CD14-positive monocyte (primary cell): ENCODE results near the gene PFKFB4. TPM values are rescaled to one million over a fixed set of nuclear protein-coding genes. Genes with fewer than 3 reads are reported as not detected.
A peak's percentile ranks its signal among the peaks of the same experiment; 100 is the strongest.

ENCODE experiments used
- DNase-seq, 3 donors: peaks; one replicate each; pipeline ENCODE4 v3.0.0-alpha.2; 2011 to 2022
- H2AFZ ChIP-seq: 2 replicates; pipeline ENCODE4 v1.6.0; 2012; ENCODE audit warnings: mild to moderate bottlenecking, low read depth, low read length, inconsistent platforms; ENCODE audit not compliant: insufficient read depth, poor library complexity, severe bottlenecking
- H3K27ac ChIP-seq, 2 donors: 1 replicate in 1 of 2; 2 replicates in 1 of 2; pipeline ENCODE4 v1.5.1; 2012 to 2013; ENCODE audit warnings: low read length in 2 of 2, control low read depth in 1 of 2, inconsistent platforms in 1 of 2, low read depth in 1 of 2, mild to moderate bottlenecking in 1 of 2
- H3K27me3 ChIP-seq, 2 donors: one replicate each; pipeline versions ENCODE4 v1.6.0 to v1.6.1; 2011 to 2013; ENCODE audit warnings: low read length in 2 of 2; ENCODE audit not compliant: control insufficient read depth in 2 of 2, insufficient read depth in 2 of 2
- H3K36me3 ChIP-seq, 2 donors: replicated peaks in 1 of 2; 1 replicate in 1 of 2; 2 replicates in 1 of 2; pipeline versions ENCODE4 v1.5.1 to v1.6.1; 2012 to 2013; ENCODE audit warnings: low read length in 2 of 2, control low read depth in 1 of 2, inconsistent platforms in 1 of 2, mild to moderate bottlenecking in 1 of 2; ENCODE audit not compliant: insufficient read depth in 2 of 2, control insufficient read depth in 1 of 2
- H3K4me1 ChIP-seq, 2 donors: 1 replicate in 1 of 2; 2 replicates in 1 of 2; pipeline versions ENCODE4 v1.5.1 to v1.6.1; 2012 to 2013; ENCODE audit warnings: low read length in 2 of 2, control low read depth in 1 of 2, inconsistent platforms in 1 of 2, mild to moderate bottlenecking in 1 of 2, moderate library complexity in 1 of 2; ENCODE audit not compliant: insufficient read depth in 2 of 2, control insufficient read depth in 1 of 2
- H3K4me2 ChIP-seq: replicated peaks from 2 replicates; pipeline ENCODE3; 2012; ENCODE audit warnings: low read length, moderate library complexity, mild to moderate bottlenecking; ENCODE audit not compliant: poor library complexity, severe bottlenecking; ENCODE audit errors: extremely low read depth
- H3K4me3 ChIP-seq, 3 experiments: fragments of 200-600 bp in 1 of 3; sonication (generic) in 1 of 3; replicated peaks in 1 of 3; 1 replicate in 2 of 3; 2 replicates in 1 of 3; pipeline ENCODE4 v1.5.1; 2011 to 2013; ENCODE audit warnings: low read length in 3 of 3, mild to moderate bottlenecking in 3 of 3, control low read depth in 2 of 3, low read depth in 2 of 3, inconsistent platforms in 1 of 3, moderate library complexity in 1 of 3
- H3K79me2 ChIP-seq: 2 replicates; pipeline ENCODE4 v1.6.0; 2012; ENCODE audit warnings: mild to moderate bottlenecking, control low read depth, inconsistent platforms, low read length, moderate library complexity; ENCODE audit not compliant: insufficient read depth
- H3K9ac ChIP-seq: 2 replicates; pipeline ENCODE4 v1.6.0; 2017; ENCODE audit warnings: low read length, mild to moderate bottlenecking; ENCODE audit not compliant: insufficient read depth, poor library complexity, severe bottlenecking
- H3K9me3 ChIP-seq, 2 donors: replicated peaks in 1 of 2; 1 replicate in 1 of 2; 2 replicates in 1 of 2; pipeline versions ENCODE4 v1.5.1 to v1.6.1; 2012 to 2013; ENCODE audit warnings: low read length in 2 of 2, control low read depth in 1 of 2; ENCODE audit not compliant: control insufficient read depth in 1 of 2, insufficient read depth in 1 of 2
- H4K20me1 ChIP-seq: 2 replicates; pipeline ENCODE4 v1.6.0; 2012; ENCODE audit warnings: mild to moderate bottlenecking, low read length, control low read depth, moderate library complexity; ENCODE audit not compliant: insufficient read depth
- H3K27ac Mint-ChIP-seq, 7 donors: one replicate each; pipeline ENCODE4 v1.8.0; 2020; ENCODE audit warnings: mild to moderate bottlenecking in 7 of 7, mixed read lengths in 7 of 7, moderate library complexity in 6 of 7, inconsistent platforms in 2 of 7
- H3K27me3 Mint-ChIP-seq, 3 donors: one replicate each; pipeline ENCODE4 v1.8.0; 2021 to 2022; ENCODE audit warnings: low read depth in 3 of 3, mild to moderate bottlenecking in 3 of 3, mixed read lengths in 3 of 3, moderate library complexity in 3 of 3, inconsistent platforms in 1 of 3
- H3K36me3 Mint-ChIP-seq, 2 donors: one replicate each; pipeline ENCODE4 v1.8.0; 2020; ENCODE audit warnings: mixed read lengths in 2 of 2, inconsistent platforms in 1 of 2, mild to moderate bottlenecking in 1 of 2
- H3K4me1 Mint-ChIP-seq: one replicate; pipeline ENCODE4 v1.8.0; 2020; ENCODE audit warnings: mild to moderate bottlenecking, mixed read lengths
- H3K4me3 Mint-ChIP-seq, 2 donors: one replicate each; pipeline ENCODE4 v1.8.0; 2020; ENCODE audit warnings: mild to moderate bottlenecking in 2 of 2, mixed read lengths in 2 of 2, moderate library complexity in 1 of 2
- H3K9me3 Mint-ChIP-seq, 7 donors: one replicate each; pipeline ENCODE4 v1.8.0; 2020 to 2022; ENCODE audit warnings: mixed read lengths in 7 of 7, mild to moderate bottlenecking in 6 of 7, moderate library complexity in 6 of 7, inconsistent platforms in 2 of 7
- WGBS: methylation state at CpG from one replicate; pipeline ENCODE4 v1.1.5; 2013; ENCODE audit warnings: missing lambda C conversion rate; ENCODE audit not compliant: insufficient coverage; 5-methylcytosine and 5-hydroxymethylcytosine counted together
- intact Hi-C, 2 donors: fragments of 100-400 bp; cut with micrococcal nuclease; formaldehyde crosslinking; loops; one replicate each; pipeline versions ENCODE4 v1.15.0 to v1.15.1; 2023
- polyA plus RNA-seq, 3 donors: library from polyadenylated mRNA; depleted of rRNA in 1 of 3; unstranded in 2 of 3; stranded (reverse) in 1 of 3; fragments of 300-500 nt in 2 of 3; fragments of >200 nt in 1 of 3; fragmentation: Illumina TruSeq in 2 of 3; gene quantifications; 1 replicate in 2 of 3; 2 replicates in 1 of 3; pipeline ENCODE4 v1.2.3, GENCODE V29; 2012 to 2021
- TF ChIP-seq, protein P1 (sequence below): fragments of 200-600 bp; IDR thresholded peaks from one replicate; pipeline ENCODE4 v1.8.0; 2022; ENCODE audit warnings: antibody characterized with exemption, mild to moderate bottlenecking

Gene PFKFB4
- polyA plus RNA-seq, 3 donors = 32.2 to 44.9 (median 34.9) TPM

DNA sequence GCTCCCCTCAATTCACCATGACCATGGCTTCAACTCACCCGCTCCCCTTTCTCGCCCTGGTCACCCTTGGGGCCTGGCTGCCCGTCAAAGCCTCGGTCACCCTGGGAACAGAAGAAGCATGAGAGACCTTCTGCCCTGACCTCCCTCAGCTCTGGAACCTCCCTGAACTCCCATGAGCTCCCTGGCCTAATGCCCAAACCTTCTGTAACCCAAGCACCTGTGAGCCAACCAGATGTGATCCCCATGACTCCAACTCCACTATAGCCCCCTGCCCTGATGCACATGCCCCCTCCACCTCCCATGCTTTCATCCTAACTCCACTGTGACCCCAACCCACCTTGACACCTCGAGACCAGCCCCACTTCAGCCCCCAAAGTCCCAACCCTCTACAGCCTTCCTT, 10.5 kb upstream of the PFKFB4 start:
- Histone ChIP-seq H3K4me3 (no peak overlapping the region), H3K4me2 (no peak overlapping the region), H3K79me2 (no peaks in the 10 kb centered on the region), H3K27me3 (no peaks in the 10 kb centered on the region), H2AFZ (no peak overlapping the region), H3K9ac (no peak overlapping the region), H3K4me1 (peaks cover 45 to 48% of the 10 kb centered on the region in 2 donors), H3K9me3 (no peaks in the 10 kb centered on the region), H3K27ac (no peak overlapping the region), H4K20me1 (no peaks in the 10 kb centered on the region), H3K36me3 (no peaks in the 10 kb centered on the region)
- Mint-ChIP-seq H3K4me3 (no peak overlapping the region), H3K36me3 (peaks cover 0 to 2% of the 10 kb centered on the region in 2 donors), H3K27ac (peak overlapping the region in 2 of 7 donors; percentile 53 to 65), H3K9me3 (no peaks in the 10 kb centered on the region), H3K27me3 (peaks cover 6 to 10% (median 6%) of the 10 kb centered on the region in 3 donors), H3K4me1 (peaks cover 44% of the 10 kb centered on the region)
- intact Hi-C loops = no loop called here
- TF ChIP-seq, protein P1, sequence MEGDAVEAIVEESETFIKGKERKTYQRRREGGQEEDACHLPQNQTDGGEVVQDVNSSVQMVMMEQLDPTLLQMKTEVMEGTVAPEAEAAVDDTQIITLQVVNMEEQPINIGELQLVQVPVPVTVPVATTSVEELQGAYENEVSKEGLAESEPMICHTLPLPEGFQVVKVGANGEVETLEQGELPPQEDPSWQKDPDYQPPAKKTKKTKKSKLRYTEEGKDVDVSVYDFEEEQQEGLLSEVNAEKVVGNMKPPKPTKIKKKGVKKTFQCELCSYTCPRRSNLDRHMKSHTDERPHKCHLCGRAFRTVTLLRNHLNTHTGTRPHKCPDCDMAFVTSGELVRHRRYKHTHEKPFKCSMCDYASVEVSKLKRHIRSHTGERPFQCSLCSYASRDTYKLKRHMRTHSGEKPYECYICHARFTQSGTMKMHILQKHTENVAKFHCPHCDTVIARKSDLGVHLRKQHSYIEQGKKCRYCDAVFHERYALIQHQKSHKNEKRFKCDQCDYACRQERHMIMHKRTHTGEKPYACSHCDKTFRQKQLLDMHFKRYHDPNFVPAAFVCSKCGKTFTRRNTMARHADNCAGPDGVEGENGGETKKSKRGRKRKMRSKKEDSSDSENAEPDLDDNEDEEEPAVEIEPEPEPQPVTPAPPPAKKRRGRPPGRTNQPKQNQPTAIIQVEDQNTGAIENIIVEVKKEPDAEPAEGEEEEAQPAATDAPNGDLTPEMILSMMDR = no peak
- 100% methylated on average over 5 of the region's 5 CpGs for WGBS
- DNase-seq = no peak

GRCh38 chr3:48566401-48566760, 9.8 kb upstream of the PFKFB4 start:
- no peaks in the 10 kb centered on the region for H3K27me3 ChIP-seq
- peak overlapping the region in 3 of 7 donors; percentile 32 to 94 (median 74) for H3K27ac Mint-ChIP-seq
- no peak for DNase-seq
- H3K4me1 Mint-ChIP-seq = peaks cover 50% of the 10 kb centered on the region
- no peak overlapping the region for H3K4me3 ChIP-seq
- no peaks in the 10 kb centered on the region for H3K36me3 ChIP-seq
- H3K9ac ChIP-seq = peak overlapping the region; percentile 15
- no peaks in the 10 kb centered on the region for H4K20me1 ChIP-seq
- H3K9me3 Mint-ChIP-seq = no peaks in the 10 kb centered on the region
- TF ChIP-seq, protein P1 = no peak
- no peak overlapping the region for H2AFZ ChIP-seq
- H3K4me1 ChIP-seq = peaks cover 52 to 55% of the 10 kb centered on the region in 2 donors
- intact Hi-C loops = no loop called here
- H3K27ac ChIP-seq = peak overlapping the region in 1 of 2 donors; percentile 78
- H3K27me3 Mint-ChIP-seq = peaks cover 3 to 9% (median 5%) of the 10 kb centered on the region in 3 donors
- H3K36me3 Mint-ChIP-seq = peaks cover 0 to 2% of the 10 kb centered on the region in 2 donors
- no peaks in the 10 kb centered on the region for H3K79me2 ChIP-seq
- H3K4me3 Mint-ChIP-seq = no peak overlapping the region
- peak overlapping the region; percentile 23 for H3K4me2 ChIP-seq
- no peaks in the 10 kb centered on the region for H3K9me3 ChIP-seq
- WGBS = 76% methylated on average over 6 of the region's 9 CpGs
